Dermis blood vessel endothelial cell (primary cell): ENCODE measurements around the gene FXYD7. TPM values are rescaled to one million over a fixed set of nuclear protein-coding genes. Genes with fewer than 3 reads are reported as not detected.

Experiments
- total RNA-seq: library from RNA; depleted of rRNA; stranded (reverse); fragments of >200 nt; gene quantifications from 2 replicates; pipeline ENCODE4 v1.2.3, GENCODE V29; 2014

FXYD7 gene
- total RNA-seq, 1 donor from 2014 or later: not detected

Other genes with a start within 250 kb of the FXYD7 start
- gene ZNF30, start 216.4 kb upstream of the FXYD7 start, total RNA-seq: 5.2 and 7.3 TPM in 2 replicates
- 55.2 and 57.2 TPM in 2 replicates for gene ZNF792, start 179.0 kb upstream of the FXYD7 start, total RNA-seq
- 48.5 and 56.0 TPM in 2 replicates for gene GRAMD1A, start 142.9 kb upstream of the FXYD7 start, total RNA-seq
- gene SCN1B, start 112.8 kb upstream of the FXYD7 start, total RNA-seq: 6.5 and 15.9 TPM in 2 replicates
- gene HPN, start 101.5 kb upstream of the FXYD7 start, total RNA-seq: 0.09 and 0.17 TPM in 2 replicates
- gene FXYD3, start 27.4 kb upstream of the FXYD7 start, total RNA-seq: 0.68 TPM in 1 of 2 replicates, not detected in the other
- gene LGI4, start 8.2 kb upstream of the FXYD7 start, total RNA-seq: 0.34 TPM in 1 of 2 replicates, not detected in the other
- not detected in 2 replicates for gene FXYD1, start 4.4 kb upstream of the FXYD7 start, total RNA-seq
- gene FXYD5, start 11.5 kb downstream of the FXYD7 start, total RNA-seq: 17.2 and 19.3 TPM in 2 replicates
- gene FAM187B, start 85.5 kb downstream of the FXYD7 start, total RNA-seq: not detected in 2 replicates
- 0.56 and 2.0 TPM in 2 replicates for gene LSR, start 105.7 kb downstream of the FXYD7 start, total RNA-seq
- gene USF2, start 125.7 kb downstream of the FXYD7 start, total RNA-seq: 47.5 and 58.2 TPM in 2 replicates
- gene HAMP, start 139.3 kb downstream of the FXYD7 start, total RNA-seq: under 0.01 TPM in 1 of 2 replicates, not detected in the other
- gene MAG, start 148.9 kb downstream of the FXYD7 start, total RNA-seq: not detected in 2 replicates
- gene CD22, start 185.9 kb downstream of the FXYD7 start, total RNA-seq: 0.34 and 0.37 TPM in 2 replicates
- gene FFAR1, start 204.6 kb downstream of the FXYD7 start, total RNA-seq: not detected in 2 replicates
- under 0.01 TPM in 1 of 2 replicates, not detected in the other for gene FFAR3, start 215.2 kb downstream of the FXYD7 start, total RNA-seq
- gene GPR42, start 227.8 kb downstream of the FXYD7 start, total RNA-seq: not detected in 2 replicates